NCI-H774 (cell line): ENCODE measurements around the gene MAML2.

Source experiments
- DNase-seq: peaks from one replicate; lab custom pipeline; 2025; lab: John Stamatoyannopoulos, UW

The MAML2 gene

DNA sequence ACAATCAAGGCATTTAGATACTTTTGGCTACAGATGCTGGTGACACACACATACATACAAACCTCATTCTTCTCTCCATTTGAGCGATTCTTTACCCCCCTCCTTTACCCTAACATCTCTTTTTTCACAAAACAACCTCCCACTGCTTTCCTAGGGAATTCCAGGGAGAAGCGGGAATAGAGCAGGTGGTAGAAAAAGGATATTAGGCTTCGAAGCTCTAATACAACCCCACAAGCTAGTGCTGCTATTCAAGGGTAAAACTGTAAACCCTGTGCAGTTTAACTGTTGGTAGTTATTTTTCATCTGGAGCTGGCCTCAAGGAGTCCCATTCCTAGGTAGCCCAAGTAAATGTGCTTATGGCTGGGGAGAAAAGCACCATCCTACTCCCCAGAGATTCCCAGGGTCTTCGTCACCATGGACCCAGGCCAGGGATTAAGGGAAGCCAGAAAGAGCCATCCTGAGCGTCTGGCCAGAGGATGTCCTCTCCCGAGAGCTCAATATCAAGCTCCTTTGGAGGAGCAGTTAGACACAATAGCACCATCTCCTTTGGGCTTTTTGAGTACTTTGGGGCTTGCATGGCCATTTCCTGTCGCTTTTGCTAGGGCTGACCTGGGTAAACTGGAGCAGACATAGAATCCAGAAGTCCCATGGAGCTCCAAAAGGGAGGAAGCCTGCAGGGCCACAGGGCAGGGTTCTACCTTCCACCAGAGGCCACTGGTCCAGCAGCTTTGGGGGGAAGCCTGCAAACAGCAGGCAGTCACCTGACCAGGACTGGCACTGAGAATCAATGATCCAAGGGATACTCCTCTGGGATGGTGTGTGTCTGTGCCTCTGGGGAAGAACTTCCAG lies 3.1 kb downstream of the MAML2 start:
- no peak for DNase-seq

DNA sequence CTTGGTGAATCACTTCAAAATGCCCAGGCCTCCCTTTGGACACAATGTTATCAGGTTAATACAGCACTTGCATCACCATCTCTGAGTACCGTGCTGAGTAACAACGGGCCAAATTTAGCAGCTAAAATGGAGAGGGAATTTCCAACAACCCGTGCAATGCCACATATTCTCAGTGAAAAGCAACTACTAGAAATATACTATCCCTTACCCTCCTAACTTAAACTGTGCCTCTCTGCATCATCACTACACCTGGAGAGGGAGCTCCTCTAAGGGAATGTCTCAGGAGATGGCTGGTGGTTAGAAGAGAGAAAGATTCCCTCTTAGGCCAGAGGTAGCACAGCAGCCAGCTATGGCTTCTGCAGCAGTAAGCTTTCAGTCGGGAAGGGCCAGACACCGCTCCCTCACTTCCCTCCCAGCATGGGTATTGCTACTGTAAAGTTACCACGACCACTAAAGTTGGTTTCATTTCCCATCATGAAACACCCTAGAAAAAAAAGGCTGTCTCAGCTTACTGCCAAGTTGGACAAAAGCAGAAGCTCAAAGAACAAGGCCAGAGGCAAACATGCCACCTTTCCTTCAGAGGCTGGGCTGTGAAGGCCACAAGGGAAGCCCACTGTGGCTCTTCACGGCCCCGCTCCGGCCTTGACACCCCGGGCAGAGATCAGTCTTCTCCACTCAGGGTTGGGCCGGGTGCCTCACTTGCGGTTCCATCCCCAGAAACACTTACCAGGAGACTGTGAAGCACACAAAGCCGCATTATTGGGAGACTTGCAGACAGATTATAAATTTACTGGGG lies 3.9 kb downstream of the MAML2 start:
- DNase-seq = no peak

DNA sequence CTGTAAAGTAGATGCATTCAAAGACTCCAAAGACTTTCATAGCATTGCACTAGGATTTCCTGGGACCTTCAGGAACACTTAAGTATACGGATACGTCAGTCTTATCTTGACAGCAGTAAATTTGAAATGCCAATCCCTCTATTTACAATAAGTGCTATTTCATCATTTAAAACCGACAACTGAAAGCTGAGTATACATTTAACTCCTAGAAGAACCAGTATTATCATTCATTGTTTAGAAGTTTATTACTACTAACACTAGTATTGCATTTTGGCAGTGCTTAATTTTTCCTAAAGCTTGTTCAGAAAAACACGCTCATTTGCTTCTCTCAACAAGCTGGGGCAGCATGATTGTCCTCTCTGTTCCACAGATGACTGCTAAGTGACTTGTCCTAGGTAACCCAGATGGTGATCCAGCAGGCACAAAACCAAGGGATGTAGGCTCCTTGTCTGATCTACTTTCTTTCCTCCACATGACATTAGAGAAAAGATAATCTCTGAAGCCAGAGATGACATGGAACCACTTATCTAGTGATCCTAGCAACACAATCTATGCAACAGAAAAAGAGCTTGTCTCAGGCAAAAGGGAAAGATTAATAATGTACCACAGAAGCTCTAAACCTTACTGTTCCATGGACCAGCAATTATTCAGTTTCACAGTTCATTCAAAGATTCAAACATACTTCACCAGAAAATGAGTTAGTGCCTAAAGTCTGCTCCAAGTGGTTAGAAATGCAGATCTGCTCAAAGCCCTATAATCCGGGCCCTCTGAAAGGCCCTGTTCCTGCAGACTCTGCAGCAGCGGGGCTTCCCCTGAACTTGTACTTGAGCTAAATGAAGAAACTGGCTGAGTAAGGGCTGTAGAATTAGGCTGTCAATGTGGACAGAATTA lies 5.2 kb downstream of the MAML2 start:
- no peak for DNase-seq

DNA sequence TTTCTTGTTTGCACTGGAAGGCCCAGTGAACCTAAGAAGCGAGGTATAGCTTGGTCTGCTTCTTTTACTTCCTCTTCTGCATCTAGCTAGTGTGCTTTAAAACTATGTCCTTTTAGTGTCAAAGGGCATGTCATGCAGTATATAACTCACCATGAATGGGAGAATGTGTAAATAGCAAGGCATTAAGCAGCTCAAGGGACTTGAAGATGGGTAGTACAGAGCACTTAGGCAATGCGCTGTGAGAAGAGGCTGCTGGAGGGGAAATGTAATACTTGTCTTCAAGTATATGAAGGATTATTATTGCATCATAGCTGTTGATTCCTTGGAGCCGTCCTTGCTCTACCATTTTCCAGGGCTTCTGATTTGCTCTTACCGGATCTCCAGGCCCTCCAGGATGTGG lies 7.6 kb downstream of the MAML2 start:
- DNase-seq = no peak

DNA sequence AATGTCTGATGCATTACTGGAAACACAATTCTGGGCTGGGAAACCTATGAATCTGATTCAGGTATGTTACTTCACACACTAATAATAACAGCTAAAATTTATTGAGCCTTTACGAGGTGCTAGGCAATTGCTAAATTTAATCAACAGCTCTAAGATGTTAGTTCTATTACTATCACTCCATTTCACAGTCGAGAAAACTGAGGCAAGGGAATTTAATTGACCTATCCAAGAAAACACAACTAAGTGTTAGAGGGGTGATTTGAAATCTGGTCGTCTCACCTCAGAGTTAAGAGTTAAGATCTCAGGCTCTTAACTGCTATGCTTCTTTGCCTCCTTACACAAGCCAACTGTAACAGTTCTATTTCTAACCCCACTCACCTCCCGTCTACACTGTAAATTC lies 8.8 kb downstream of the MAML2 start:
- DNase-seq = no peak

DNA sequence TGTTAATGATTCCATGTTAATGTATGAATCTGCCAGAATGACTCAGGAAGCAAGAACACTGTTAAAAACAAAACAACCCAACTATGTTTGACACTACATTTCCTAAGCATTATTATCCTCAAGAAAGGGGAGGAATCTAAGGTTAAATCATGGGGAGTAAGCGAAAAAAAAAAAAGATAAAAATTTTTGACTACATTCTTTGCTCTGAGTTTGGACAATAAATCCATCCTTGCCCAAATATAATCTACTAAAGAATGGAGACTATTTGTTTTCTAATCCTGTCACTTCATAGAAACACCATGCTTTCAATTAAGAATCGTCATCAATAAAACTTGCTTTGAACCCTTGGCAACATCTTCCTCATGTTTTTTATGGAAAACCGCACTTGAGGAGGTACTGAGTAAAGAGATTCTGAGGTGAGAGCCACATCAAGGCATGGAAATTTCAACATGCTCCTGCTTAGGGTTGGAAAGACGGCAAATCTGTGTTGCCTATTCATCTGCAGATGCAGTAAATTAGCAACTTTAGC lies 9.7 kb downstream of the MAML2 start:
- no peak for DNase-seq

DNA sequence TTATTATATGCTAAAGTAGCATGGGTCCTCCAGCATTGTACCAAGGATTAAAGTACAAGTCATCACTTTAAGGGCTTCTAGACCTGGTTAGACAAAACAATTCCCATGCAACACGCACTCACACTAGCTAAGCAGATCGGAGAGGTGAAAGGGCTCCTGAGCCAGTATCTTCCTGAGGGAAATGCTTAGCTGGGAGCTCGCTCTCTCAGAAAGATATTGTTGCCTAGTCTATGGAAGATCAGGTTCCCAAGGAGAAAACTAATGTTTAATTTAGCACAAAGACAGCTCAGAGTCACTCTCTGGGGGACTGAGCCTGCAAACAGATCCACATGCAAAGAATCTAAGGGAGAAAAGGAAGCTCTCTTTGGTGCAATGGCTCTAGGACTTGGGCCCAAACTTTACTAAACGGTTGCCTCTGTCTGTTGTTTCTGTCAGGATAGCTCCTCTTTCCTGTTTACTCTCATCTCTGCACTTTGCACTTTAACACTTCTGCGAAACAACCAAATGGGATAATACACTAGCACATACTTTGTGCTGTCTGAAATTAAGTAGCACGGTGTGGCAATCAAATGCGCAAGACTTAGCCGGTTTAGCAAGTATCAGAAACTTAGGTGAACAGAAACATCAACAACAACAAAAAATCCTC lies 10.7 kb downstream of the MAML2 start:
- DNase-seq = no peak

DNA sequence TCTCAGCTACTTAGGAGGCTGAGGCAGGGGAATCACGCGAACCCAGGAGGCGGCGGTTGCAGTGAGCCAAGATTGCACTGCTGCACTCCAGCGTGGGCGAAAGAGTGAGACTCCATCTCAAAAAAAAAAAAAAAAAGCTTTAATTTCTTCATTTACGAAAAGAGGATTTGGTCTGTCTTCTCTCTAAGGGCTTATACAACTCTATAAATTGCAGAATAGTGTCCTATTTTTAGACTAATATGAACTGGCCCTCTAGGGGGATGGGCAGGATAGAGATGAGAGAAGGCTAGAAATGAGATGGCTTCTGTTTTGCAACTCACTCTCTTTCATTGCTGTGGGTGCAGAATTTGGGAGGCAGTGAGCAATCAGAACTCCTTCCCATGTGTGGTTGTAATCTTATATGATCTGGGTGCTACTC lies 11.3 kb downstream of the MAML2 start:
- no peak for DNase-seq

DNA sequence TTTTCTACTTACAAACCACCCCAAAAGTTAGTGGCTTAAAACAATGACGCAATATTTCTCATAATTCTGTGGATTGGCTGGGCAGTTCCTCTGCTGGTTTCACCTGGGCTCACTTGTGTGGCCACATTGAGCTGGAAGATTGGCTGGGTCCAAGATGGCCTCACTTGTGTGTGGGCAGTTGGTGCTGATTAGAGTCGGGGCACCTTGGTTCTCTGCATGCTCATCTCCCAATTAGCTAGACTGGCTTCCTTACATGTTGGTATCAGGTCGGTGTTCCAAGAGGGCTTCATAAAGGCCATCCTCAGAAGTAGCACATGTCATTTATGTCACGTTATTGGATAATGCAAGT lies 12.5 kb downstream of the MAML2 start:
- no peak for DNase-seq

DNA sequence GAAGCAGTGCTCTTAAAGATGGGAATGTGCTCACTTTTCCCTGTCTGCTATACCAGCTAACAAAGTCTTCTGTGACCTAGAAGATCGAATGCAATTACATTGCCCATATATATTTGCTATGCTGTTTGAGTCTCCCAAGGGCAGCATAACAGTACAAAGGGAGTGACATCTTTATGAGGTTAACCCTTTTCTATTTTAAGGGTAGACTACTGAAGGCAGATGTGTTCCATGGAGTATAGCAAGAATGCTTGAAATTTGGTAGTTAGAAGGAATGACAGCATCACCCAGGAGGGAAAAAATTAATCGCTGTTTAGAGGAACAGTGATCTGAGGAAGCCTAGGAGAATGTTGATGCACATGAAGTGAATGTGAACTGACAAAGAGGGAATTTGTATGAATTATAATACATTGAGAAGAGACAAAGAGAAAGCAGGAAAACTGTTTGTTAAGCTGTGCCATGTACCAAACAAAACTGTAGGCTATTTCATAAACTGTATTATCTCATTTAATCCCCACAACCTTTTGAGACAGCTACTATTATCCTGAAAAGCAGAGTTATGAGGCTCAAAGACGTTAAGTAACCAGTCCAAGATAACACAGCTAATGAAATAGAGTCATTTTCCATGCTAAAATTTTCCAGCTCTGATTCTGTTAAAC lies 13.0 kb downstream of the MAML2 start:
- no peak for DNase-seq

DNA sequence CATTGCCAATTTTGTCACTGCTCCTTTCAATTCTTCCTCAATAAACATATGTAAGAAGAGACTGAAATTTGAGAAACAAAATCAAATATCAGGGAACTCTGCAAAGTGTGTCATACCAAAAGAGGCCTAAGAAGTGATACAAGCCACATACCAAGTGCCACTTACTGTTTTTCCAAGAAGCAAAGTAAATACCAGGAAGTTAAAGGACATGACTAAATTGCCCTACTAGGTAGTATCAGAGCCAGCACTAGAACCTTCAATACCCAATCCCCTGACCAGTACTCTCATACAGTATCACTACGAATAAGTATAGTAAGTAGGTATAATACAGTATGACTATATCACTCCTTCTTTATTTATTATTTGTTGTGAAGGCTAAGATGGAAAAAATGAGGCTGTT lies 13.6 kb downstream of the MAML2 start:
- DNase-seq = no peak

DNA sequence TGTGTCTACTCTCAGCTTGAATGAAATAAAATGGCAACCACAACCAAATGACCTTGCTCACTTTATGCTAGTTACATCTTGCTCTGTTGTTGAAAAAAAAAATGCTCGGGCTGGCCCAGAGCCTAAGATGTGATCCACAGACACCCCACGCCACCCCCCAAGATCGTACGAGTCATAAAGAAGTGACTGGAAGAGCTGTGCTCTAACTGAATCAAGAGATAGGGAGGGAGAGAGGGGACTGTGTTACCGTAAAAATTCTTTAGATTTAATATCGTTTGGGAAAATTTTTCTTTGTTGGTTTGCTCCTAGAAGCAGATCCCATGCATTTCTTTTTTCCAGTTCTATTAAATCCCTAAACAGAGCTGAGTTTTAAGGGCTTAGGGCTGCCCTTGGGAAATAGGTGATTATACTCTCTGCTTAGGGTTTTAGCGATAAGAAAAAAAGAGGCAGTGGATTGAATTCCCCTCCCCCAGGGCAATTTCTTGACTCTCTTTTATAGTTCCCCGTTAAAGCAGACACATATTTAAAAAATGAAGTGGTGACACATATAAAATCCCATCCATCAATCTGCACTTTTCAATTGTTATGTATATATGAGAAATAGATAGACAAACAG lies 14.5 kb downstream of the MAML2 start:
- no peak for DNase-seq

DNA sequence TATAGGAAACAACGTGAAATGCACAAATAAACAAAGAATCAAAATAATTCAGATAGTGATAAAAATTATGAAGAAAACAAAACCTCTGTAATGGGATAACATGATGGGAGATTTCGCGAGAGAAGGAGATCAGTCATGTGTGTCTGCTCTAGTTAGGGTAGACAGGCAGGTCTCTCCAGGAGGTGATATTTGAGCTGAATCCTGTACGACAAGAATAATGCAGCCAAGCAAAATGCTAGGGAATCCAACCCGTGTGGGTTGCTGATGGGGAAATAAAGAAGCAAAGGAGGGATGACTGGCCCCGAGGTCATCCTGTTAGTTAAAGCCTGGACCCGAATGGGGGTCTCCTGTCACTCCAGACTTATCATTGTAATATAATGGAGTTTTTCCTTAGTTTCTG lies 16.0 kb downstream of the MAML2 start:
- DNase-seq = no peak

DNA sequence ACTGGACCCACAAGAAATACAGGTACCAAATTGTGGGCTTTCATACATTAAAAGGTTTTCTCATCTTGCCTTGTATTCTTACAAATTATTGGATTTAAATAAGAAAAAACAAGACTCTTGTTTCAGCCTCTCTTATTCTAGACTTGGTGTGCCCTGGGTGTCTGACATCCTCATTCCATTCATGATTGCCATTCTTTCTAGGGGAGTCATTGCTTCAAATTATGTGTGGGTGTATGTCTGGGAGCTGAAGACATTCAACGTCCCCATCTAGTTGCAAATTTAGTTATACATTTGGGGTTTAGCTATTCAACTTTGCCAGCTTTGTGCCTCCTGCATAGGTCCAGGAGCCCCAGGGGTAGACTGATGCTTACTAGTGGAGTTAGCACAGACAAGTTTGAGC lies 18.1 kb downstream of the MAML2 start:
- no peak for DNase-seq

DNA sequence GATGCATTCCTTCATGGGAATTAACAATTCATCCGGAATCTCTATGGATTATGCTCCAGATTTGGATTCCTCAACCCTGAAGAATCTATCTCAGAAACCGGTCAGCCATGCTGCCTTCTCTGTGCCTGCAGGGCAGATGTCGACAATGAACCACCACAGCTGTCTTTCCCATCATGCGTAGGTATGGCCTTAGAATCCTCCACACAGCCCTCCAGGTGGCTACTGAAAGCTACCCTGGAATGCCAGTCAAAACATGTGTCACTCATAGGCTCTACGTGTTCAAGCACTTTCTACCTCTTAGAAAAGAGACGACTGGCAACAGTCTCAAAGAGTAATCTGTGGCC lies 19.4 kb downstream of the MAML2 start:
- DNase-seq = no peak

DNA sequence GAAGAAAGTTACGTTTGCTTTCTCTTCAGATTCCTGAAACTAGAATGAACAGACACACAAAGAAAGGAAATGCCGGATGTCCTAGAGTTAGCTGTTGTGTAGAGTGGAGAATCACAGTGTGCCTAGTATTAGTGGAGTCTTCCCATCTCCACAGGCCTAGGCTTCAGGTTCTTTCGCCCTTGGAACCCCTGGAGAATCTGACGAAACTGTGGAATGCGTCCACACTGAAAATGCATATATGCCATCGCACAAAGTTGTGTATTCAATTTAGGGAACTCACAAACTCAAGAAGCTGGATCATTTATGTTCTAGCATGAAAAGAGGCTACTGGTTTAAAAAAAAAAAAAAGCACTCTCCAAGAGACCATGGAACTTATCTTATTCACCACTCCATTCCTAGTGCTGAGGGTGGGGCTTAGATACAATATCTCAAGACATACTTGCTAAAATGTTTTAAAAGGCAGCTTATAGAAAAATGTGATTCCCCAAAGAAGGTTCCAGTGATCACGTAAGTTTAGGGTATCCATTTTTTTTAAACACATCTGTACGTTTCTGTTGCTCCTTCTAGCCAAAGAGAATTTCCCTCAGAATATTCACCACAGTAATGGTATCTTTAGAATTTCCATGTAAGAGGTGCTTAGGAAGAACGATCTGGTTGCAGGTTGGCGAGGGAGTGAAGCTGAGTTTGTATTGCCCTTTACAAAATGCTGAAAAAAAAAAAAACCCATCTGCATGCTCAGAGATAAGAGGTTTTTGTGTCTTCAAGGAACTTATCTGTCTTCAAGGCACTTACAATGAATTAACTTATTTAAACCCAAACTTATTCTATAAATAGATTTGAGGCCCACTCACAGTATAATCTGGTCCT lies 20.0 kb downstream of the MAML2 start:
- DNase-seq = no peak

DNA sequence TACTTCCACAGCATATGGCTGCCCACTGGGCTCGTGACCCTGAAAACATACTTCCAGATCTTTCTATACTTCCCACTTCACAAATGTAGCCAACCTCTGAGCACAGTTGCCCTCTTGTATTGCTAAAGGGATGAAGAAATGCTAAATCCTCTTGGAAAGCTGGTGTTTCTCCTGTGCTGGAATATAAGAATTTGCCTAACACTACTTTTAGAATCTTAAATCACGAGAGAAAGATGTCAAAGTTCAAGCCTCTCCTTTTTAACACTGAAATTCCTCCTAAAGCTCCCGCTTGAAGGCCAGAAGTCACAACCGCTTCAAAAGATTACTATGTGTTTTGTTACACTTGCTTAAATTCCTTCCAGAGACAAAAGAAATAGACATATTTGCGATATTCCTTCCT lies 21.9 kb downstream of the MAML2 start:
- DNase-seq = no peak

DNA sequence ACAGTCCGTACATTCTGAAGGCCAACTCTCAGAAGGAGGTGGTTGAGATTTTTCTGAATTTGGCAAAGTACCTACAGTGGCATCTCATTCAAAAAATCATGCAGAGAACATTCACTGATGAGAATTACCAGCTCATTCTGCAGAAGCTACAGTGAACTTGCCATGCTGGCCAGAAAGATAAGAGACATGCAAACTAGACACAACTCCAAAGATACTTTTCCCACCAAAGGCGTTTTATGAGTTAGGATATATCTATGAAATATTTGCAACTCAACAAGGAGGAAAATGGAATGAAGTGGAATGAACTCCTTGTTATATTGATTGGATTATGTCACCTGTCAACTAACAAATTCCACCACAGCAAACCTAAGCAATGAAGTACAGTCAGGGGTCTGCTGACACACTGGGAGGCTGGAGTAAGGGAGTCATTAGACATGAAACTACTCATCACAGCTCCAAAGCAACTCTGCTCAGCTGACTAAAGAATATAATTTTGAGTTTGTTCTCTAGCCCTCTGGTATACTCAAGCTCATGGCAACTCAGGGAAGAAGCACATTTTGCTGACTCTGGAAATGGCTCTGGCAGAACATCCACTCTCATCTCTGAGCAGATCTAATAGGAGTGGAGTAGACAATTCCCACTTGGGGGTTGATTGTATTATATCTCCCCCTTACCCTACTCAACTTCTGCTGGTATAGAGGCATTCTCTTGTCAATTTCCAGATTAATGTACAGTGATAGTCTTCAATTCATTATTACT lies 22.9 kb downstream of the MAML2 start:
- DNase-seq = no peak

DNA sequence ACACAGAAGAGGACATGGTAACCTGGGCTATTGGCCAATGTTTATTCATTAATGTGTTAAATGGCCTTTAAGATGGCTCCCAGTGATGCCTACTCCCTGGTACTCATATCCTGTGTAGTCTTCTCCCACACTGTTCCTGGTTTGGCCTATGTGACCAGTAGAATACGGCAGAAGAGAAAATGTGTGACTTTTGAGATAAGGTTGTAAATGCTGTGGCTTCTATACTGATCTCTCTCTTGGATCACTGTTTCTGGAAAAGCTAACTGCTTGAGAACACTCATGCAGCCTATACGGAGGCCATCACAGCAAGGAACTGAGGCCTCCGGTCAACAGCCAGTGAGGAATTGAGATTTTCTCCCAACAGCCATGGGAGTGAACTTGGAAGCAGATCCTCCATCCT lies 24.1 kb downstream of the MAML2 start:
- DNase-seq = no peak
